Endothelial cell of umbilical vein (primary cell): Measurements from ENCODE around the gene ACSF3. TPM values are rescaled to one million over a fixed set of nuclear protein-coding genes. Genes with fewer than 3 reads are reported as not detected.

ENCODE experiments used
- BruUV-seq: library from RNA; stranded (reverse); fragments of 400-500 nt; replicated peaks from 2 replicates; lab custom pipeline; 2021; lab: Mats Ljungman, UMichigan
- CTCF ChIA-PET: fragments of 300-600, 350-600 bp; sonication (Branson Sonifier 250); formaldehyde crosslinking; loops from one replicate; lab custom pipeline; 2021; ENCODE audit warnings: antibody characterized with exemption, inconsistent platforms; lab: Charles Lee
- POLR2A ChIA-PET: fragments of 300-600, 350-600 bp; sonication (Branson Sonifier 250); formaldehyde crosslinking; loops from one replicate; lab custom pipeline; 2021; ENCODE audit warnings: antibody characterized with exemption, inconsistent platforms; lab: Charles Lee
- DNase-seq: peaks from one replicate; pipeline ENCODE4 v3.0.0-alpha.2; 2011; ENCODE audit warnings: low read depth, low spot score
- FAIRE-seq: peaks from 2 replicates; lab custom pipeline; 2011; peaks lifted over from hg19 to GRCh38; lab: Jason Lieb, UNC
- H2AFZ ChIP-seq: 2 replicates; pipeline ENCODE4 v1.6.0; 2012; ENCODE audit warnings: low read depth, low read length, control low read depth, inconsistent platforms
- H3K27ac ChIP-seq: 2 replicates; pipeline ENCODE4 v1.5.1; 2011; ENCODE audit warnings: low read depth, mild to moderate bottlenecking, control low read depth, low read length, moderate library complexity; ENCODE audit not compliant: insufficient read depth
- H3K27me3 ChIP-seq, 2 experiments: 2 replicates each; pipeline versions ENCODE4 v1.6.0 to v1.6.1; 2011; ENCODE audit warnings: low read length in 2 of 2, mixed read lengths in 1 of 2; ENCODE audit not compliant: control insufficient read depth in 2 of 2, insufficient read depth in 2 of 2
- H3K36me3 ChIP-seq, 2 experiments: 2 replicates in 1 of 2; 3 replicates in 1 of 2; pipeline ENCODE4 v1.5.1; 2011; ENCODE audit warnings: low read length in 2 of 2, mild to moderate bottlenecking in 1 of 2, moderate library complexity in 1 of 2; ENCODE audit not compliant: control insufficient read depth in 2 of 2, insufficient read depth in 2 of 2; ENCODE audit errors: extremely low read depth in 1 of 2
- H3K4me1 ChIP-seq: 3 replicates; pipeline ENCODE4 v1.5.1; 2011; ENCODE audit warnings: mild to moderate bottlenecking, low read length; ENCODE audit not compliant: control insufficient read depth, insufficient read depth; ENCODE audit errors: extremely low read depth
- H3K4me2 ChIP-seq: 2 replicates; pipeline ENCODE4 v1.6.1; 2011; ENCODE audit warnings: low read length, control low read depth, mixed read lengths; ENCODE audit not compliant: insufficient read depth
- H3K4me3 ChIP-seq, 3 experiments: fragments of 200-600 bp in 1 of 3; sonication (generic), shearing (Covaris generic) in 1 of 3; replicated peaks in 1 of 3; 2 replicates each; pipeline ENCODE4 v1.5.1; 2011 to 2016; ENCODE audit warnings: control low read depth in 3 of 3, low read length in 3 of 3, mild to moderate bottlenecking in 2 of 3, inconsistent platforms in 1 of 3, low read depth in 1 of 3, moderate library complexity in 1 of 3; ENCODE audit not compliant: insufficient read depth in 1 of 3
- H3K79me2 ChIP-seq: 2 replicates; pipeline ENCODE4 v1.6.0; 2012; ENCODE audit warnings: low read length, inconsistent platforms; ENCODE audit not compliant: control insufficient read depth, insufficient read depth
- H3K9ac ChIP-seq: replicated peaks from 2 replicates; pipeline ENCODE3; 2011; ENCODE audit warnings: low read length, control low read depth; ENCODE audit not compliant: insufficient read depth; ENCODE audit errors: extremely low read depth
- H3K9me1 ChIP-seq: replicated peaks from 3 replicates; pipeline ENCODE4 v1.6.0; 2011; ENCODE audit warnings: mild to moderate bottlenecking, low read length; ENCODE audit not compliant: control insufficient read depth, insufficient read depth; ENCODE audit errors: extremely low read depth
- H3K9me3 ChIP-seq: replicated peaks from 2 replicates; pipeline ENCODE4 v1.5.1; 2012; ENCODE audit warnings: low read length, inconsistent platforms; ENCODE audit not compliant: control insufficient read depth, insufficient read depth
- H4K20me1 ChIP-seq: replicated peaks from 2 replicates; pipeline ENCODE3; 2011; ENCODE audit warnings: mild to moderate bottlenecking, low read length; ENCODE audit not compliant: control insufficient read depth, insufficient read depth; ENCODE audit errors: extremely low read depth
- CTCF ChIP-seq, 2 donors: IDR thresholded peaks; 1 replicate in 1 of 2; 2 replicates in 1 of 2; pipeline ENCODE4 v1.5.1; 2011; ENCODE audit warnings: low read length in 2 of 2, mild to moderate bottlenecking in 2 of 2, moderate library complexity in 2 of 2, control low read depth in 1 of 2, inconsistent platforms in 1 of 2, low read depth in 1 of 2; ENCODE audit not compliant: insufficient read depth in 1 of 2; ENCODE audit errors: extremely low read depth in 1 of 2
- FOS ChIP-seq: IDR thresholded peaks from 2 replicates; pipeline ENCODE4 v1.6.1; 2011; ENCODE audit warnings: mild to moderate bottlenecking, low read length, moderate library complexity, borderline replicate concordance; ENCODE audit not compliant: insufficient read depth
- GATA2 ChIP-seq: IDR thresholded peaks from 2 replicates; pipeline ENCODE4 v1.7.0; 2011; ENCODE audit warnings: low read depth, mild to moderate bottlenecking, moderate library complexity, mixed read lengths, low read length; ENCODE audit not compliant: insufficient read length, insufficient read depth
- POLR2A ChIP-seq: IDR thresholded peaks from 2 replicates; pipeline ENCODE4 v1.6.1; 2012; ENCODE audit warnings: low read depth, mild to moderate bottlenecking, control low read depth, low read length
- POLR2AphosphoS5 ChIP-seq: IDR thresholded peaks from 2 replicates; pipeline ENCODE4 v1.6.1; 2012; ENCODE audit warnings: low read depth, mild to moderate bottlenecking, control low read depth, low read length, moderate library complexity; ENCODE audit not compliant: insufficient read depth
- dilution Hi-C: fragments of 300-500 bp; cut with MboI; formaldehyde crosslinking; loops from one replicate; pipeline ENCODE4 v1.15.0; 2019; ENCODE audit warnings: low sequenced_read_pairs; ENCODE audit not compliant: extremely low pct_ligation_motif_present
- intact Hi-C: fragments of 100-400 bp; cut with micrococcal nuclease; formaldehyde crosslinking; loops from one replicate; pipeline ENCODE4 v1.10.0; 2022
- polyA plus RNA-seq, 4 experiments: library from polyadenylated mRNA; depleted of rRNA in 3 of 4; stranded (reverse) in 3 of 4; unstranded in 1 of 4; fragments of >200 nt; gene quantifications; 2 replicates each; pipeline versions ENCODE4 v1.2.1 to v1.2.3, GENCODE V29; 2011 to 2012; ENCODE audit warnings: missing spikeins in 1 of 4
- total RNA-seq: library from RNA; stranded (reverse); gene quantifications from 2 replicates; pipeline ENCODE4 v1.2.3, GENCODE V29; 2021
- TF ChIP-seq, protein P1 (sequence below): IDR thresholded peaks from 2 replicates; pipeline ENCODE4 v1.6.1; 2011; ENCODE audit not compliant: insufficient read depth, insufficient read length

Gene ACSF3
- total and polyA plus RNA-seq, 2 donors (not counting 3 experiments of a cell fraction or from before 2014, with no cell fraction given): 18.6 to 33.2 TPM

GRCh38 chr16:89061086-89061485 is 32.6 kb upstream of the ACSF3 start:
- FAIRE-seq (no peak), DNase-seq (no peak)
- no peak overlapping the region for H3K27ac ChIP-seq
- BruUV-seq: no TSS peak
- no peak overlapping the region for H3K4me2 ChIP-seq
- H3K4me3 ChIP-seq: no peak overlapping the region
- H3K79me2 ChIP-seq: no peaks in the 10 kb centered on the region
- H2AFZ ChIP-seq: no peak overlapping the region
- H3K36me3 ChIP-seq: no peaks in the 10 kb centered on the region
- dilution Hi-C loops (no loop called here), intact Hi-C loops (no loop called here)
- H3K9me3 ChIP-seq: no peaks in the 10 kb centered on the region
- no peak overlapping the region for H3K9ac ChIP-seq
- no peaks in the 10 kb centered on the region for H3K27me3 ChIP-seq
- H4K20me1 ChIP-seq: no peaks in the 10 kb centered on the region
- POLR2A ChIA-PET: no interaction called here
- no peaks in the 10 kb centered on the region for H3K4me1 ChIP-seq
- no peaks in the 10 kb centered on the region for H3K9me1 ChIP-seq
- CTCF ChIA-PET: interaction anchor here (1.0 kb wide), 1 partner anchor 68 kb away, joined by 3 read pairs; no protein-coding TSS in a partner anchor
- TF ChIP-seq CTCF (IDR thresholded peaks at IDR 0.05; ENCODE audit: extremely low read depth in 1 of 2, insufficient read depth in 1 of 2, low read depth in 1 of 2, low read length in 2 of 2) (no peak), GATA2 (no peak), FOS (no peak), POLR2AphosphoS5 (no peak), POLR2A (no peak)
- TF ChIP-seq, protein P1, sequence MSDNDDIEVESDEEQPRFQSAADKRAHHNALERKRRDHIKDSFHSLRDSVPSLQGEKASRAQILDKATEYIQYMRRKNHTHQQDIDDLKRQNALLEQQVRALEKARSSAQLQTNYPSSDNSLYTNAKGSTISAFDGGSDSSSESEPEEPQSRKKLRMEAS: no peak
